IPS-15b (cell line): ENCODE data around the gene MOB3C.
A peak's percentile ranks its signal among the peaks of the same experiment; 100 is the strongest.

Experiments used
- H3K27me3 ChIP-seq: one replicate; pipeline ENCODE4 v1.6.1; 2013; ENCODE audit warnings: low read length; ENCODE audit not compliant: control insufficient read depth, insufficient read depth
- H3K36me3 ChIP-seq: one replicate; pipeline ENCODE4 v1.6.1; 2013; ENCODE audit warnings: low read length; ENCODE audit not compliant: control insufficient read depth, insufficient read depth
- H3K4me1 ChIP-seq: one replicate; pipeline ENCODE4 v1.6.1; 2013; ENCODE audit warnings: mild to moderate bottlenecking, low read length; ENCODE audit not compliant: control insufficient read depth, insufficient read depth
- H3K4me3 ChIP-seq: one replicate; pipeline ENCODE4 v1.5.1; 2013; ENCODE audit warnings: low read depth, low read length
- H3K9ac ChIP-seq: one replicate; pipeline ENCODE4 v1.6.1; 2013; ENCODE audit warnings: low read depth, mild to moderate bottlenecking, low read length
- H3K9me3 ChIP-seq: one replicate; pipeline ENCODE4 v1.6.1; 2013; ENCODE audit warnings: mild to moderate bottlenecking, low read length; ENCODE audit not compliant: control insufficient read depth, insufficient read depth

Gene MOB3C

DNA sequence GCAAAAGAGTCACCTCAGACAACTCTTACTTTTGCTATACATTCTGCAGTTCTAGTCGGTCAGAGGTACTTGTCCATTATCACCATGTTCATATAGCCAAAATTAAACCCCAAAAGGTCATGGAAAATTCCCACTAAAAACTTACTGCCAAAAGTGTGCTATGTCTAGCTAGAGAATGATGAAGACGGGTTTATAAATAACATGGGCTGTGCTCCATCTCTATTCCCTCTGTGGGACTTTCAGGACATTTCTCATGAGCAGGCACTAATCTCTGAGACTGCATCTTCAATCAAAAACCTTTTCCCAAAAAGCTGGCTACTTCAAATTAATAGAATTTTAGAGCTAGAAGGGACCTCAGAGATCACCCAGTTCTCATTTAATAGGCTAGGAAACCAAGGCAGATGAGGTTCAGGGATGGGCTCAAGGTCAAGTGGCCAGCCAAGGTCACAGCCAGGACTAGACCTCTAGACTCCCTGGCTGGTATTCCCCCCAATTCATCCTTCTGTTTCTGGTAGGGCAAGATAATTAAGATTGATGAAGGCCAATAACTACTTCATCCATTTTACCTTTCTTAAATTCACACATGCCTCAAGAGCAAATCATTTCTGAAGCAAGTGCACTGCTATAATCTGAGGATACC is 21.0 kb upstream of the MOB3C start:
- Histone ChIP-seq H3K9me3 (no peaks in the 10 kb centered on the region), H3K4me3 (no peak overlapping the region), H3K9ac (no peak overlapping the region), H3K27me3 (no peaks in the 10 kb centered on the region), H3K36me3 (peaks cover 5% of the 10 kb centered on the region), H3K4me1 (no peaks in the 10 kb centered on the region)

DNA sequence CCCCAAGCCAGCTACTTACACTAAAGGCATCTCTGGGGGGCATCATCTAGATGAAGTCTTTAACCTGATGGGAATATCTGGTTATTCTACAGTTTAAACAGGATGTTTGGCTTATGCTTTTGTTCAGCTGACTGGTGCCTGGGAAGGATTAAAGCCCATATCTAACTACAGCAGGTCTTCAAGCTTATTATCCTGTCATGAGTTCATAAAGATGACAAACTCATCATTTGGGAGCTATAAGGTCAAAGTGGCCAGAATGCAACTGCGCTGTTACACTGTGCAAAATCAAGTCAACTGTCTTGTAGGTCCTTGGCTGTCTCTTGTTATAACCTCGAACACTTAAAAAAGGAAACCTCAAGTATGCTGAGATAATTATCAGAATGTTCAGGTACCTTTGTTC is 18.6 kb upstream of the MOB3C start:
- no peak overlapping the region for H3K4me3 ChIP-seq
- H3K27me3 ChIP-seq, result no peaks in the 10 kb centered on the region
- H3K4me1 ChIP-seq, result no peaks in the 10 kb centered on the region
- H3K36me3 ChIP-seq, result peaks cover 5% of the 10 kb centered on the region
- H3K9me3 ChIP-seq, result no peaks in the 10 kb centered on the region
- H3K9ac ChIP-seq, result no peak overlapping the region

DNA sequence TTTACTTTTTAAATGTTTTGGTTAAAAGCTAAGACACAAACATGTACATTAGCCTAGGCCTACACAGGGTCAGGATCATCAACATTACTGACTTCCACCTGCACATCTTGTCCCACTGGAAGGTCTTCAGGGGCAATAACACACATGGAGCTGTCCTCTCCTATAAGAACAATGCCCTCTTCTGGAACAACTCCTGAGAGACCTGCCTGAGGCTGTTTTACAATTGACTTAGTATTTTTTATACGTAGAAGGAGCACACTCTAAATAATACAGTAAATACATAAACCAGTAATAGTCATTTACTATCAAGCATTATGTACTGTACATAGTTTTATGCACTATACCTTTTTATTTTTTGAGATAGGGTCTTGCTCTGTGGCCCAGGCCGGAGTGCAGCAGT is 14.1 kb upstream of the MOB3C start:
- Histone ChIP-seq H3K36me3 (no peaks in the 10 kb centered on the region), H3K4me3 (no peak overlapping the region), H3K9ac (no peak overlapping the region), H3K9me3 (no peaks in the 10 kb centered on the region), H3K4me1 (no peaks in the 10 kb centered on the region), H3K27me3 (no peaks in the 10 kb centered on the region)

DNA sequence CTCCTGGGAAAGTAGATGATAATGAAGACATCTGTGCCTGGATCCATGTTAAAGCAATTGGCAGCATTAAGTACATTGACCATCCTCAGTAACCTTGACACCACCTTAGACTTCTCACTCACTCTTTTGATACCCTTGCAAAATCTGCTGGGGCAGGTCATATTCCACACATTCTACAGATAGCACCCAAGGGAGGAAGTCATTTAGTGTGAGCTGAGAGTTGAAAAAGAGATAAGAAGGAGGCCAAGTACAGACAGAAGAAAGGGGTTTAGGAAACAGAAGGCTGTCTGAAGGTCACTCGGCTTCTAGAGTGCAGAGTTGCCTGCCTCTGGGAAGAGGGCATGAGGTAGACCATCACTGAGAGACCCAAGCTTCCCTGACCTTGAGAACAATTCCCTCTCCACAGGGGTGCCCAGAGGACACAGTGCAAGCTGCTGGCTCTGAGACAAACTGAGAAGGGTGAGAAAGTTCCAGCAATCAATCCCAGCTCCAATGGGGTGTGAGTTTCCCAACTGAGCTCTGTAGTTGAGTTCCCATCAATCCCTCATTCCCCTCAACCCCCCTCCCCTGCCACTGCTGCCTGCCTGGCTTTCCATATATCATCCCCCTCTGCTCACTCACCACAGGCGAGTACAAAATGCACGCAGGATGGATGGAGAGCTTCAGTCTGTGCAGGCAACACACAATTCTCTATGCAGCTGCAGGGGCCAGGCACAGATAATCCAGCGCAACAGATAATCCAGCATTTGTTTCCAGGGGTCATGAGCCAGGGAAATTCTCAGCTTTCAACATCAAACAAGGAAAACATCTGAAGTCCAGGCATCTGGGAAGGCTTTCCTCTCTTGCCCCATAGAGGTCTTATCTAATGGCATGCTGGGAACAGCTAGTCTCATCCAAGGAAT is 7.4 kb upstream of the MOB3C start:
- Histone ChIP-seq H3K9me3 (no peaks in the 10 kb centered on the region), H3K27me3 (peaks cover 5% of the 10 kb centered on the region), H3K9ac (no peak overlapping the region), H3K36me3 (no peaks in the 10 kb centered on the region), H3K4me3 (no peak overlapping the region), H3K4me1 (peaks cover 2% of the 10 kb centered on the region)

DNA sequence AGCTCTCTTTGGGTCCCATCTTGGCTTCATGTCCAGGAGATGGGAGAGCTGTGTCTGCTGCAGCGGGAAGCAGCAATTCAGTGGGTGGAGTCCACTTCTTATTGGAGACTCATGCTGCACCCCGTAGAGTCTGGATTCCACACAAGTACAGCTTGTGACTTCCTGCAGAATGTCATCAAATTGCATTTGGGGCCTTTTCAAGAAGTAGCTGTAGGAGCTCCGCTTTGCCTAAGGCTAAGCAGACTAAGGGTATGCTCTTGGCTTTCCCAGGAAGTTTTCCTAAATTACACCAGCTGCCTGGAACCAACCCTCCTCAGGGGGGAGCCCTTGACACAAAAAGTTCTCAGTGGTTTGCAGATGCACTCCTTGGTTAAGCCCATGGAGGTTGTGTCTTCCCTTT is 5.7 kb upstream of the MOB3C start:
- Histone ChIP-seq H3K9ac (no peak overlapping the region), H3K27me3 (peaks cover 19% of the 10 kb centered on the region), H3K36me3 (no peaks in the 10 kb centered on the region), H3K4me3 (no peak overlapping the region), H3K9me3 (no peaks in the 10 kb centered on the region), H3K4me1 (peaks cover 5% of the 10 kb centered on the region)

DNA sequence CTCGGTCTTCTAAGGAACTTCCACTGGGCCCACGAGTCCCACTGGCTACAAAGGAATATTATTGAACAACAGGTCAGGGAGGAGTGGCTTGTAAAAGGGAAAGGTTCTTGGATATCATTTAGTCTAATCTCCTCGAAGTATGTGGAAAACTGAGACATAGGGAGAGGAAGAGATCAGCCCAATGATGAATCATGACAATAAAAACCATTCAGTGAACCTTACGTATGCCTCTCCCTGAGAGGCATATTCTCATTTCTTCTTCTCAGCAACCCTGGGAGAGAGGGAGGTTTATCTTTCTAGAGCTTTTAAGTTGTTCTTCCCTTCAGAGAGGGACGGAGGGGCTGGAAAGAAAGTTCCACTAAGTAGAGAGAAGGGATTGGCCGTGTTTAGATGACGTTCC is 5.3 kb upstream of the MOB3C start:
- Histone ChIP-seq H3K27me3 (peaks cover 23% of the 10 kb centered on the region), H3K4me1 (peaks cover 6% of the 10 kb centered on the region), H3K9ac (no peak overlapping the region), H3K36me3 (no peaks in the 10 kb centered on the region), H3K4me3 (no peak overlapping the region), H3K9me3 (no peaks in the 10 kb centered on the region)

DNA sequence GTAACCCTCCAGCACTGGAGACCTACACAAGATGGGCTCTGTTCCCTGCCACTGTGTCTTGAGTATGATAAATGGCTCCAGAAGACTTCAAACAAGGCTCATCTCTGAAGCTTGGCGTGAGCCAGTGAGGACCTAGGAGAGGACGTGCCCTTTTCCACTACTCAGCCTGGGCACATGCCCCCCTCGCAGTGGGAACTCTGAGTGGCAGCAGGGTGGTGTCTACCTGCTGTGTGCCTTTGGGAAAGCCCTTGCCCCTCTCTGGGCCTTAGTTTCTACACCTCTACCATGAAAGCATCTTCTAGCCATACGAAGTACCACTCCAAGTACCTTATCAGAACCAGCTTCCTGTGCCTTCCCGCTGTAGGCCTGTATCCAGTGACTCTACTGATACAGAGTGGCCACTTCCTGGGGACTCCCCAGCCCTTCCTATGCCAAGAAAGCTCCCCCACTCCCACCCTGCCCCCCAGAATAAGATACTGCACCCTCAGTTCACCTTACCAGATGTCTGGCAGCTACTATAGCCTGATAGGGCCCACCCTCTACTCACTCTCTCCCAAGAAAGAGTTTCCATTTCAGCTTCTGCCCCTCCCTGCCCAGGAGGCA is 3.1 kb upstream of the MOB3C start:
- Histone ChIP-seq H3K27me3 (peaks cover 24% of the 10 kb centered on the region), H3K9ac (no peak overlapping the region), H3K36me3 (no peaks in the 10 kb centered on the region), H3K4me3 (no peak overlapping the region), H3K4me1 (peaks cover 14% of the 10 kb centered on the region), H3K9me3 (no peaks in the 10 kb centered on the region)

DNA sequence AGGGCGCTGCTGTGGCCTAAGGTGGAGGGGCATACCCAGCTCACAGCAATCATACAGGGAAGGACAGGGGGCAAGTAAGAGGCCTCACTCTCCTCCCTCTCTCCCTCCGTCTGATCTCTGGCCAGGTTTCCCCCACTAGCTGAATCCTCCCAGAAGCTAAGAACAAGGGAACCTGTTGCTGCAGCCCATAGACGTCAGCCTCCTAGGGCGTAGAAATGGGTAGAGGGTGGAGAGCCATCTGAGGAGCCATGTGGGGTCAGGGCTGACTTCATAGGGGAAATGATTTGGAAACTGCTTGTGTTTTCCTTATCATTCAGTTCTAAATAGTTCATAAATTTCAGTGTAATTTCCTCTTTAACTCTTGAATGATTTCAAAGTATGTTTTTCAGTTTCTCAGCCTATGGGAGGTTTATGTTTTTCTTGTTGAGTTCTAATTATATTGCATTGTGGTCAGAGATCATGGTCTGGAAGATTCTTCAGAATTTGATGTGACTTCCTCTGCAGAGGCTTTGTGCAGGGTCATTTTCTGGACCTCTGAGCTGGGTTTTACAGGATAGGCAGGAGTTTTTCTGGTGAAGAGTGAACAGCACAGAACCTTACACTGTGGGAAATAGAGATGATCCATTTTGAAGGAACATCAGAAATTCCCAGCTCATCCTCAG is 2.3 kb upstream of the MOB3C start:
- H3K4me3 ChIP-seq, result no peak overlapping the region
- H3K9ac ChIP-seq, result no peak overlapping the region
- no peaks in the 10 kb centered on the region for H3K9me3 ChIP-seq
- peaks cover 21% of the 10 kb centered on the region for H3K4me1 ChIP-seq
- H3K36me3 ChIP-seq, result no peaks in the 10 kb centered on the region
- peaks cover 24% of the 10 kb centered on the region for H3K27me3 ChIP-seq

DNA sequence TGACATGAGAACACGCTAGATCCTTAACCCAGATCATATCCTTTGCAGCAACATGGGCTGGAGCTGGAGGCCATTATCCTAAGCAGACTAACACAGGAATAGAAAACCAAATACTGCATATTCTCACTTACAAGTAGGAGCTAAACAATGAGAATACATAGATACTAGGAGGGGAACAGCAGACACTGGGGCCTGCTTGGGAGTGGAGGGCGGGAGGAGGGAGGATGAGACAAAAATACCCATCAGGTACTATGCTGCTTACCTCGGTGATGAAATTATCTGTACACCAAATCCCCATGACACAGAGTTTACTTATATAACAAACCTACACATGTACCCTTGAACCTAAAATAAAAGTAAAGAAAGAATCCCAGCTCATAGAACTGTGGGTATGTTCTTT is 1.2 kb upstream of the MOB3C start:
- no peak overlapping the region for H3K9ac ChIP-seq
- no peaks in the 10 kb centered on the region for H3K36me3 ChIP-seq
- H3K9me3 ChIP-seq, result no peaks in the 10 kb centered on the region
- no peak overlapping the region for H3K4me3 ChIP-seq
- peaks cover 24% of the 10 kb centered on the region for H3K27me3 ChIP-seq
- peaks cover 26% of the 10 kb centered on the region for H3K4me1 ChIP-seq

DNA sequence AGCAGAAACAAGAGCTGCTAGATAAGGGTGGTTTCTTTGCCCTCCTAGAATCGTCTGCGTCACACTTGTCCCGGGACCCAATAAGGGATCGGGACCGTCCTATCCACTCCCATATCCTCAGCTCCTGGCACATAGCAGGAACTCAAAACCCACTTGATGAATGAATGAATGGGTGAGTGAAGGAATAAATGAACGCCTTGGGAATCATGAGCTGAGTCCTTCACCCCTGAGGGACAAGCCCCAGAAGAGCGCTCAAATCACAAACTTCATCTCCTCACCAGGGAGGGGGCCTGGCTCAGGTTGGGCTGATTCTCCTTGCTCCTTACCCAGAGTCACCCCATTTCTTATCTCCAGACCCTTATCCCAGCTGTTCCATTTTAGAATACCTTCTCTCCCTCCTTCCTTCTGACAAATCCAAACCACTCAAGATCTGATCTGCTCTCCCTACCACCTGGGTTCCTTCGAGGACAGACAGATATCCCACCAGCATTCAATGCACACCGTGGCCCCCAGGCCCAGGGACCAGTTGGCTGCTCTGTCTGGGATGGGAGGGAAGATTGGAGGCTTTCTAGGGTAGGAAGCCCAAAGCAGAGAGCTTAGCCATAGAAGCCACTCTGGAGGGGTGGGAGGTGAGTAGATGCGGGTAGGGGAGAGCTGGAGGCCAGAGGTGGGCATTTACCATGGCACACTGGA is 643 bp upstream of the MOB3C start:
- H3K4me1 ChIP-seq, result peaks cover 25% of the 10 kb centered on the region

DNA sequence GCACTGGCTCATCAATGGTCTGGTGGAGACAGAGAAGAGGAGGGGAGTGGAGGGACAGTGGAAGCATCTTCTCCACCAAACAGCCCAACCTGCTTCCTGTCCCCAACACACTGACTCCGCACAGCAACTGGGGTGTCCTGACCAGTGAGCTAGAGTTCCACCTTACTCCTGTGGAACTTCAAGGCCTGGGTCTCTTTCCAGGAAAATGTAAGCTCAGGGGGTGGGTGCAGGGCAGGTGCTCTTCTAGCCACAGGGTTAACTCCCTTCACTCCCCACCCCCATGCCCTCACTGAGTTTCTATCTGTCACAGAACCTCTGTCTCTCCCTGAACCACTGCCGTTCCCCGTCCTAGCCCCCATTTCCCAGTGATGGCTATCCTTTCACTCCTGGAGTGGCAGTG is 876 bp downstream of the MOB3C start:
- peaks cover 24% of the 10 kb centered on the region for H3K27me3 ChIP-seq
- no peak overlapping the region for H3K9ac ChIP-seq
- H3K36me3 ChIP-seq, result no peaks in the 10 kb centered on the region
- no peaks in the 10 kb centered on the region for H3K9me3 ChIP-seq
- peak overlapping the region; percentile 49 for H3K4me3 ChIP-seq
- peaks cover 29% of the 10 kb centered on the region for H3K4me1 ChIP-seq

More for the DNA sequence above, 643 bp upstream of the MOB3C start:
- H3K27me3 ChIP-seq, result peaks cover 24% of the 10 kb centered on the region
- H3K9me3 ChIP-seq, result no peaks in the 10 kb centered on the region
- no peaks in the 10 kb centered on the region for H3K36me3 ChIP-seq
- peak overlapping the region; percentile 65 for H3K9ac ChIP-seq
- H3K4me3 ChIP-seq, result peak overlapping the region; percentile 79
